ENCODE results near the gene SPIN1.

DNA sequence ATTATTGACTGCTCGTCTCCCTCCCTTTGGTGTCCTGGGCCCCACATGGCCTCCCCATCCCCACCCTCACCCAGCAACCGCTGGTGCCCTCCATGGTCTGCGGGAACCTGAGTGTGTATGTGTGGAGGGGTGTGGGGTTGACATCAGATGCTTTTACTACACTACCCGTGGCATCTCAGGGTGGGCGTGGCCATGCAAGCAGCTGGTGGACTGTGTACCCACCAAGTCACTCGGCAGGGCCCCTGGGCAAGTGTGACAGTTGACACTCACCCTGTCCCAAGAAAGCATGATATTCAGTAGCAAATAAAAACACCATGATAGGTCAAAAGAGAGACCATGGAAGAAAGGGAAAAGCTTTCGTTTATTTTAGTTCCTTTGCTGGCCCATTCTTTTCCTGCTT lies 139.4 kb downstream of the SPIN1 start:
- TF ChIP-seq, protein P1, sequence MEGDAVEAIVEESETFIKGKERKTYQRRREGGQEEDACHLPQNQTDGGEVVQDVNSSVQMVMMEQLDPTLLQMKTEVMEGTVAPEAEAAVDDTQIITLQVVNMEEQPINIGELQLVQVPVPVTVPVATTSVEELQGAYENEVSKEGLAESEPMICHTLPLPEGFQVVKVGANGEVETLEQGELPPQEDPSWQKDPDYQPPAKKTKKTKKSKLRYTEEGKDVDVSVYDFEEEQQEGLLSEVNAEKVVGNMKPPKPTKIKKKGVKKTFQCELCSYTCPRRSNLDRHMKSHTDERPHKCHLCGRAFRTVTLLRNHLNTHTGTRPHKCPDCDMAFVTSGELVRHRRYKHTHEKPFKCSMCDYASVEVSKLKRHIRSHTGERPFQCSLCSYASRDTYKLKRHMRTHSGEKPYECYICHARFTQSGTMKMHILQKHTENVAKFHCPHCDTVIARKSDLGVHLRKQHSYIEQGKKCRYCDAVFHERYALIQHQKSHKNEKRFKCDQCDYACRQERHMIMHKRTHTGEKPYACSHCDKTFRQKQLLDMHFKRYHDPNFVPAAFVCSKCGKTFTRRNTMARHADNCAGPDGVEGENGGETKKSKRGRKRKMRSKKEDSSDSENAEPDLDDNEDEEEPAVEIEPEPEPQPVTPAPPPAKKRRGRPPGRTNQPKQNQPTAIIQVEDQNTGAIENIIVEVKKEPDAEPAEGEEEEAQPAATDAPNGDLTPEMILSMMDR (IDR thresholded peaks at IDR 0.05): no peak
- TF ChIP-seq POLR2AphosphoS5 (IDR thresholded peaks at IDR 0.05; ENCODE audit: low read depth, low read length) (no peak), SIN3A (IDR thresholded peaks at IDR 0.05; ENCODE audit: borderline replicate concordance, insufficient read depth, low read depth, low read length) (no peak), TCF7L2 (IDR thresholded peaks at IDR 0.05; ENCODE audit: low read depth, low read length) (no peak)
- TF ChIP-seq, protein P2, sequence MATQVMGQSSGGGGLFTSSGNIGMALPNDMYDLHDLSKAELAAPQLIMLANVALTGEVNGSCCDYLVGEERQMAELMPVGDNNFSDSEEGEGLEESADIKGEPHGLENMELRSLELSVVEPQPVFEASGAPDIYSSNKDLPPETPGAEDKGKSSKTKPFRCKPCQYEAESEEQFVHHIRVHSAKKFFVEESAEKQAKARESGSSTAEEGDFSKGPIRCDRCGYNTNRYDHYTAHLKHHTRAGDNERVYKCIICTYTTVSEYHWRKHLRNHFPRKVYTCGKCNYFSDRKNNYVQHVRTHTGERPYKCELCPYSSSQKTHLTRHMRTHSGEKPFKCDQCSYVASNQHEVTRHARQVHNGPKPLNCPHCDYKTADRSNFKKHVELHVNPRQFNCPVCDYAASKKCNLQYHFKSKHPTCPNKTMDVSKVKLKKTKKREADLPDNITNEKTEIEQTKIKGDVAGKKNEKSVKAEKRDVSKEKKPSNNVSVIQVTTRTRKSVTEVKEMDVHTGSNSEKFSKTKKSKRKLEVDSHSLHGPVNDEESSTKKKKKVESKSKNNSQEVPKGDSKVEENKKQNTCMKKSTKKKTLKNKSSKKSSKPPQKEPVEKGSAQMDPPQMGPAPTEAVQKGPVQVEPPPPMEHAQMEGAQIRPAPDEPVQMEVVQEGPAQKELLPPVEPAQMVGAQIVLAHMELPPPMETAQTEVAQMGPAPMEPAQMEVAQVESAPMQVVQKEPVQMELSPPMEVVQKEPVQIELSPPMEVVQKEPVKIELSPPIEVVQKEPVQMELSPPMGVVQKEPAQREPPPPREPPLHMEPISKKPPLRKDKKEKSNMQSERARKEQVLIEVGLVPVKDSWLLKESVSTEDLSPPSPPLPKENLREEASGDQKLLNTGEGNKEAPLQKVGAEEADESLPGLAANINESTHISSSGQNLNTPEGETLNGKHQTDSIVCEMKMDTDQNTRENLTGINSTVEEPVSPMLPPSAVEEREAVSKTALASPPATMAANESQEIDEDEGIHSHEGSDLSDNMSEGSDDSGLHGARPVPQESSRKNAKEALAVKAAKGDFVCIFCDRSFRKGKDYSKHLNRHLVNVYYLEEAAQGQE (IDR thresholded peaks at IDR 0.05; ENCODE audit: insufficient read depth in 1 of 2, low read depth in 2 of 2, low read length in 1 of 2): no peak
